ENCODE measurements around the gene MT1E.

- TF ChIP-seq, protein P1, sequence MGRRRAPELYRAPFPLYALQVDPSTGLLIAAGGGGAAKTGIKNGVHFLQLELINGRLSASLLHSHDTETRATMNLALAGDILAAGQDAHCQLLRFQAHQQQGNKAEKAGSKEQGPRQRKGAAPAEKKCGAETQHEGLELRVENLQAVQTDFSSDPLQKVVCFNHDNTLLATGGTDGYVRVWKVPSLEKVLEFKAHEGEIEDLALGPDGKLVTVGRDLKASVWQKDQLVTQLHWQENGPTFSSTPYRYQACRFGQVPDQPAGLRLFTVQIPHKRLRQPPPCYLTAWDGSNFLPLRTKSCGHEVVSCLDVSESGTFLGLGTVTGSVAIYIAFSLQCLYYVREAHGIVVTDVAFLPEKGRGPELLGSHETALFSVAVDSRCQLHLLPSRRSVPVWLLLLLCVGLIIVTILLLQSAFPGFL (CRISPR knock-in tag; IDR thresholded peaks at IDR 0.05; ENCODE audit: borderline replicate concordance) = no peak
- TF ChIP-seq ZBTB21 (CRISPR knock-in tag; IDR thresholded peaks at IDR 0.05; ENCODE audit: borderline replicate concordance) = no peak
- no peak for TF ChIP-seq ATF2 (CRISPR knock-in tag; IDR thresholded peaks at IDR 0.05; ENCODE audit: borderline replicate concordance, low read depth)
- TF ChIP-seq ZNF121 (CRISPR knock-in tag; IDR thresholded peaks at IDR 0.05) = no peak
Observed at GRCh38 chr16:56641166-56641565, 15.6 kb downstream of the MT1E start.

Data from WTC11 (cell line).